ENCODE measurements around the gene ZSCAN32. TPM values are rescaled to one million over a fixed set of nuclear protein-coding genes. Genes with fewer than 3 reads are reported as not detected.

The ZSCAN32 gene
- 10 to 100 TPM; 17.8 to 20.5 TPM for total RNA-seq

GRCh38 chr16:3400779-3401688 lies at the start of gene ZSCAN32, which contains the start of gene ZNF174:
TSS of gene ZSCAN32 (minus strand) at chr16:3401004. CDS start at chr16:3397557, 3,447 bp downstream.
TSS of gene ZNF174 (plus strand) at chr16:3401215. CDS start at chr16:3402005, 790 bp downstream.
- H3K27me3 Mint-ChIP-seq (ENCODE audit: low read depth): no peaks in the 10 kb centered on the region
- peaks cover 18 to 26% of the 10 kb centered on the region in 2 donors for H3K9me3 Mint-ChIP-seq
- peak within 1 kb of the TSS; percentile 88 for H3K27ac Mint-ChIP-seq
- peak; percentile 98 to 99 for DNase-seq
- peak; percentile 98 for ATAC-seq (replicated peaks in 1 of 2)
- H3K4me1 Mint-ChIP-seq (ENCODE audit: low read depth): peaks cover 49% of the 10 kb centered on the region
- H3K4me3 Mint-ChIP-seq: peak within 1 kb of the TSS; percentile 86 to 99
- peaks cover 49 to 68% of the 10 kb centered on the region in 2 donors for H3K36me3 Mint-ChIP-seq (ENCODE audit: insufficient read depth in 2 of 2)

DNA sequence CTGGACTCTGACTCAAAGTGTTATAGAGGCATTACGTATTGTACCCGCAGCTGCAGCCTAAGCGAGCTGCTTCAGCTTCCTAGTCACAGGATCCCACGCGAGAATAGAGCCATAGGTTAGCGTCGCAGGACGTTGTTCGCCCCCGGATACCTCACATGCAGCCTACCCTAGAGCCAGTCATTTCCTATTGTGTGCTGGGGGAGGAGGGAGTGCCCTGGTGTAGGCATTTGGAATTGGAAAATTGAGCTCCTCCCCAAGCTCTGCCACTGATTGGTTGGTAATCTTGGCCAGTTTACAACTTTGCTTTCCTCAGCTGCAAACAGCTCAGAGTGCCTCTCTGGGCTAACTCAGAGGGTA lies 43.2 kb upstream of the ZSCAN32 start:
- peaks cover 3 to 4% of the 10 kb centered on the region in 2 donors for H3K9me3 Mint-ChIP-seq
- peaks cover 13% of the 10 kb centered on the region for H3K4me1 Mint-ChIP-seq (ENCODE audit: low read depth)
- peak overlapping the region; percentile 95 to 99 for H3K4me3 Mint-ChIP-seq
- peaks cover 20 to 23% of the 10 kb centered on the region in 2 donors for H3K36me3 Mint-ChIP-seq (ENCODE audit: insufficient read depth in 2 of 2)
- peak overlapping the region; percentile 99 for H3K27ac Mint-ChIP-seq
- ATAC-seq (replicated peaks in 1 of 2): peak; percentile 78 to 83
- peak; percentile 60 to 61 for DNase-seq
- H3K27me3 Mint-ChIP-seq (ENCODE audit: low read depth): no peaks in the 10 kb centered on the region

GRCh38 chr16:3443108-3444031 lies 42.6 kb upstream of the ZSCAN32 start, which contains the start of the genes NAA60 and ZNF597:
TSS of gene NAA60 (plus strand) at chr16:3443680. CDS start at chr16:3476228, 32,548 bp downstream.
TSS of gene ZNF597 (minus strand) at chr16:3443504. CDS start at chr16:3443153, 351 bp downstream.
- Mint-ChIP-seq H3K9me3 (peaks cover 3 to 4% of the 10 kb centered on the region in 2 donors), H3K4me3 (peak within 1 kb of the TSS; percentile 95 to 99), H3K36me3 (ENCODE audit: insufficient read depth in 2 of 2) (peaks cover 23 to 26% of the 10 kb centered on the region in 2 donors), H3K4me1 (ENCODE audit: low read depth) (peaks cover 13% of the 10 kb centered on the region), H3K27ac (peak within 1 kb of the TSS; percentile 99), H3K27me3 (ENCODE audit: low read depth) (no peaks in the 10 kb centered on the region)
- DNase-seq (peak; percentile 82 to 89), ATAC-seq (replicated peaks in 1 of 2) (peak; percentile 91 to 92)

GRCh38 chr16:3439637-3440036 lies 38.8 kb upstream of the ZSCAN32 start:
- Mint-ChIP-seq H3K27me3 (ENCODE audit: low read depth) (no peaks in the 10 kb centered on the region), H3K27ac (no peak overlapping the region), H3K36me3 (ENCODE audit: insufficient read depth in 2 of 2) (peaks cover 22 to 27% of the 10 kb centered on the region in 2 donors), H3K4me3 (no peak overlapping the region), H3K4me1 (ENCODE audit: low read depth) (peaks cover 9% of the 10 kb centered on the region), H3K9me3 (peaks cover 3 to 4% of the 10 kb centered on the region in 2 donors)
- DNase-seq: no peak
- ATAC-seq (replicated peaks in 1 of 2): no peak

DNA sequence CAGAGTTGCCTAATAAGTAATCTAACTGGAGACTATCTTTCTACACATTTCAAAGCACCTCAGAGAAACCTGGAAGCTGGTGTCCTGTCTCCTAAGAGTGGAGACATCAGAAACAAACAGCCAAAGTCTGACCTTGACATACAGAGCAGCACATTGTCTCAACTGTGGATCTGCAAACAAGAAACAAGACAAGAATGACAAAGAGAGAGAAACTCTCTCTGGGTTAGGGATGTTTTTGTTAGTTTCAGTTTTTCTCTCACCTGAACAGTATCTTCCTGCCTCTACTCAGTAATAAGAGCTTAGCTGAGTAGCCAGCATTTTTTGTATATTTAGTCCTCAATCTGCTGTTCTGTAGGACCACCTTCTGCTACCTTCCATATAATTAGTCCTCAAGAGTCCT lies 33.6 kb upstream of the ZSCAN32 start:
- peak overlapping the region; percentile 34 for H3K27ac Mint-ChIP-seq

DNA sequence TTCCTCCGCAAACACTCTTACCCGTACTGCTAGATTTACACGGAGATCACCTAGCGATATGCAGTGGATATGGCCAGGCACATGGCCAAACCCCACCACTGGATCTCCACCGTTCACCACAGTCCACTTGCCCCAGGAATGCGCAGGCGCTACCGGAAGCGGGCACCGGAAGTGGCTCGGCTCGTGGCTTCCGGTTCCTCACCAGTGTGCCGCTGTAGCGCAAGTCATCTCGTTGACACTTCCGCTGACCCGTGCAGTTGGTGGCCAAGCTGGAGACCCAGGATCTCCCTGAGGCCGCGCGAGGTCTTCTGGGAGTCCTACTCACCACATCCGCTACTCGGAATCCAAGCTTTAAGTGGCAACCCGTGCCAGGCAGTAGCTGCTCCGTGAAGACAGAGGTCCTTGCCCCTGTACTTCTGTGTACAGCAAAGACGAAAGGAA lies 31.0 kb upstream of the ZSCAN32 start:
- H3K9me3 Mint-ChIP-seq: no peaks in the 10 kb centered on the region
- peak overlapping the region; percentile 80 for H3K4me3 Mint-ChIP-seq
- H3K4me1 Mint-ChIP-seq (ENCODE audit: low read depth): peaks cover 21% of the 10 kb centered on the region
- peak; percentile 95 for ATAC-seq (replicated peaks in 1 of 2)
- DNase-seq: peak; percentile 66 to 68
- no peaks in the 10 kb centered on the region for H3K27me3 Mint-ChIP-seq (ENCODE audit: low read depth)
- H3K36me3 Mint-ChIP-seq (ENCODE audit: insufficient read depth in 2 of 2): peaks cover 11 to 21% of the 10 kb centered on the region in 2 donors
- peak overlapping the region; percentile 55 for H3K27ac Mint-ChIP-seq

More for the DNA sequence above, 33.6 kb upstream of the ZSCAN32 start:
- Mint-ChIP-seq H3K4me3 (peak overlapping the region in 1 of 2 donors; percentile 39), H3K4me1 (ENCODE audit: low read depth) (peaks cover 22% of the 10 kb centered on the region), H3K36me3 (ENCODE audit: insufficient read depth in 2 of 2) (peaks cover 16 to 29% of the 10 kb centered on the region in 2 donors), H3K27me3 (ENCODE audit: low read depth) (no peaks in the 10 kb centered on the region), H3K9me3 (no peaks in the 10 kb centered on the region)
- ATAC-seq (replicated peaks in 1 of 2) (peak in 1 of 2 donors; percentile 35), DNase-seq (no peak)

GRCh38 chr16:3413730-3414379 lies 13.1 kb upstream of the ZSCAN32 start:
- Mint-ChIP-seq H3K27me3 (ENCODE audit: low read depth) (no peaks in the 10 kb centered on the region), H3K27ac (no peak overlapping the region), H3K9me3 (peaks cover 13 to 24% of the 10 kb centered on the region in 2 donors), H3K4me3 (no peak overlapping the region), H3K36me3 (ENCODE audit: insufficient read depth in 2 of 2) (peaks cover 23 to 27% of the 10 kb centered on the region in 2 donors), H3K4me1 (ENCODE audit: low read depth) (no peaks in the 10 kb centered on the region)
- ATAC-seq (replicated peaks in 1 of 2): no peak
- DNase-seq: no peak

DNA sequence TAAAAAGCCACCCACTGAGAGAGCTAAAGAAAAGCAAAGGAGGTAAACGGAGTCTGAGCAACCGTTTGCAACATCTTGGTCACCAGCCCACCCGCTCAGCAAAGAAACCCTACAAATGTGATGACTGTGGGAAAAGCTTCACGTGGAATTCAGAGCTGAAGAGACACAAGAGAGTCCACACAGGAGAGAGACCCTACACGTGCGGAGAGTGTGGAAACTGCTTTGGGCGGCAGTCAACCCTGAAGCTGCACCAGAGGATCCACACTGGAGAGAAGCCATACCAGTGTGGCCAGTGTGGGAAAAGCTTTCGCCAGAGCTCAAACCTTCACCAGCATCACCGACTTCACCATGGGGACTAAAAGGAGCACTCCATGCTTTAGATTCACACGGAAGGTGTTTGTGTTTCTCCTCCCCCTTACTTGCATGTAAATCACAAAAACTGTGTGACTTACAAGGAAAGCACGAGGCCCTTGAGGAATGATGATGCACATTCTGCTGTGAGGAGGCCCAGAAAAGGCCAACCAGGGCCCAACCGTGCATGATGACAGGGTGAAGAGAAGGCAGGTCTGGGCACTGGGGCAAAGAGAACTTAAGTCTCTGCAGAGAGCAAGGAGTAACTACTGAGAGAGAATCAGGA lies 7.9 kb upstream of the ZSCAN32 start:
- H3K27ac Mint-ChIP-seq: no peak overlapping the region
- ATAC-seq (replicated peaks in 1 of 2) (no peak), DNase-seq (no peak)
- peaks cover 56 to 70% of the 10 kb centered on the region in 2 donors for H3K36me3 Mint-ChIP-seq (ENCODE audit: insufficient read depth in 2 of 2)
- H3K4me1 Mint-ChIP-seq (ENCODE audit: low read depth): no peaks in the 10 kb centered on the region
- peaks cover 10 to 42% of the 10 kb centered on the region in 2 donors for H3K9me3 Mint-ChIP-seq
- no peak overlapping the region for H3K4me3 Mint-ChIP-seq
- no peaks in the 10 kb centered on the region for H3K27me3 Mint-ChIP-seq (ENCODE audit: low read depth)

DNA sequence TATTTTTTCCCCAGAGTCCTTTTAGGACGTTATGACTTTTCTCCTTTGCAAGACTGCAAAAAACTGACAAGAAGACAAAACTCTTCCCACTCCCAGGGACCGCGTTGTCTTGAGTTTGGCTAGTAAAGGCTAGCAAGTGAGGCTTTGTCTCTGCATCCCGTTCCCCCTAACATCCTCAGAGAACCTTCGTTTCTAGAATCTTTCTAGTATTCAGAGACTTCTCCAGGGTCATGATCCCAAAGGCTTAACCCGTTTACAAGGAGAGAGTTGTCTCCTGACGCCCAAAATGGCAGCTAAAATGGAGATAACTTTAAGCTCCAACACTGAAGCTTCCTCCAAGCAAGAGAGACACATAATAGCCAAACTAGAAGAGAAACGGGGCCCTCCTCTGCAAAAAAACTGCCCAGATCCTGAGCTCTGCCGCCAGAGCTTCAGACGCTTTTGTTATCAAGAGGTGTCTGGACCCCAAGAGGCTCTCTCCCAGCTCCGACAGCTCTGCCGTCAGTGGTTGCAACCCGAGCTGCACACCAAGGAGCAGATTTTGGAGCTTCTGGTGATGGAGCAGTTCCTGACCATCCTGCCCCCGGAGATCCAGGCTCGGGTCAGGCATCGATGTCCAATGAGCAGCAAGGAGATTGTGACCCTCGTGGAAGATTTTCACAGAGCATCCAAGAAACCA lies 1.1 kb upstream of the ZSCAN32 start:
- H3K27ac Mint-ChIP-seq: peak overlapping the region; percentile 69
- DNase-seq: no peak
- peak overlapping the region; percentile 86 to 99 for H3K4me3 Mint-ChIP-seq
- no peaks in the 10 kb centered on the region for H3K27me3 Mint-ChIP-seq (ENCODE audit: low read depth)
- H3K4me1 Mint-ChIP-seq (ENCODE audit: low read depth): peaks cover 43% of the 10 kb centered on the region
- peaks cover 49 to 68% of the 10 kb centered on the region in 2 donors for H3K36me3 Mint-ChIP-seq (ENCODE audit: insufficient read depth in 2 of 2)
- H3K9me3 Mint-ChIP-seq: peaks cover 11 to 25% of the 10 kb centered on the region in 2 donors
- no peak for ATAC-seq (replicated peaks in 1 of 2)

- Mint-ChIP-seq H3K9me3 (peaks cover 18 to 25% of the 10 kb centered on the region in 2 donors), H3K4me1 (ENCODE audit: low read depth) (peaks cover 52% of the 10 kb centered on the region), H3K4me3 (peak overlapping the region; percentile 86 to 99), H3K27ac (peak overlapping the region; percentile 88), H3K36me3 (ENCODE audit: insufficient read depth in 2 of 2) (peaks cover 48 to 70% of the 10 kb centered on the region in 2 donors), H3K27me3 (ENCODE audit: low read depth) (no peaks in the 10 kb centered on the region)
- ATAC-seq (replicated peaks in 1 of 2): peak; percentile 40 to 43
- no peak for DNase-seq
Measured at GRCh38 chr16:3400446-3400778, 392 bp downstream of the ZSCAN32 start.

DNA sequence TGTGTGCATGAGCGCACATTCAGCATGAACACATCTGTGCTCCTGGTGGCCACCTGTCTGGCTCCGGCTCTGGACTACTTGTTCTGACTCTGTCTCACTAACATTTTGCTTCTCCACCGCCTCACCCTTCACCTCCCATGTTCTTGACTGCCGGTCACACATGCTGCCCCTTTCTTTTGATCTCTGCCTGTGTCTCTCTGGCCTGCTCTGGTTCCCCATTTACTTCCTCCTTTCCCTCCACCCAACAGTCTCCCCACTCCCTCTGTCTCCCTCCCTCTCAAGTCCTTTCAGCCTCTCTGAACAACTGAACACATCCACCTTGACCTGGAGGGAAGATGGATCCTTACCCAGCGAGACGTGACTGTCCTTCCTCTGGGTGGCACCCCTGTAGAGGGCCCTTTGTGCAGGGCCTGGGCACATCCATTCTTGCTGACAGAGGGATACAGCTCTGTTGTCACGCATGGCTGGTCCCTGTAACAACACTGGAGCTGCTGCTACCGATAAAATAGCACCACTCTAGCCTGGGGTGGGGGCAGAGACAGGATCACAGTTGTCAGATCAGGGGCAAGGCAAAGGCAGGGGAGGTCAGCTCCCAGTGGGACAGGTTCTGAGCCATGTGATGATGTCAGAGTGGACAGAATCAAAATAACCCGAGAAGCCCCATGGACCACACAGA lies 11.0 kb downstream of the ZSCAN32 start:
- no peak for ATAC-seq (replicated peaks in 1 of 2)
- H3K4me3 Mint-ChIP-seq: no peak overlapping the region
- DNase-seq: no peak
- H3K36me3 Mint-ChIP-seq (ENCODE audit: insufficient read depth in 2 of 2): peaks cover 53 to 83% of the 10 kb centered on the region in 2 donors
- H3K27me3 Mint-ChIP-seq (ENCODE audit: low read depth): no peaks in the 10 kb centered on the region
- H3K9me3 Mint-ChIP-seq: peaks cover 26 to 33% of the 10 kb centered on the region in 2 donors
- no peak overlapping the region for H3K27ac Mint-ChIP-seq
- peaks cover 6% of the 10 kb centered on the region for H3K4me1 Mint-ChIP-seq (ENCODE audit: low read depth)
